NOMO-1 treated with dmso at 0.1 percent for 144 hours (cell line): ENCODE measurements around the gene ZDHHC11.
"Not testable (repeated sequence)": the region's sequence is repeated elsewhere in the genome, so short reads cannot be mapped to it uniquely, and the experiment has no call there.

Experiments used
- DNase-seq: peaks from one replicate; lab custom pipeline; 2025; ENCODE audit not compliant: unreplicated experiment; lab: John Stamatoyannopoulos, UW

Gene ZDHHC11

GRCh38 chr5:845676-846601 lies 4.8 kb downstream of the ZDHHC11 start:
- not testable (repeated sequence) for DNase-seq

DNA sequence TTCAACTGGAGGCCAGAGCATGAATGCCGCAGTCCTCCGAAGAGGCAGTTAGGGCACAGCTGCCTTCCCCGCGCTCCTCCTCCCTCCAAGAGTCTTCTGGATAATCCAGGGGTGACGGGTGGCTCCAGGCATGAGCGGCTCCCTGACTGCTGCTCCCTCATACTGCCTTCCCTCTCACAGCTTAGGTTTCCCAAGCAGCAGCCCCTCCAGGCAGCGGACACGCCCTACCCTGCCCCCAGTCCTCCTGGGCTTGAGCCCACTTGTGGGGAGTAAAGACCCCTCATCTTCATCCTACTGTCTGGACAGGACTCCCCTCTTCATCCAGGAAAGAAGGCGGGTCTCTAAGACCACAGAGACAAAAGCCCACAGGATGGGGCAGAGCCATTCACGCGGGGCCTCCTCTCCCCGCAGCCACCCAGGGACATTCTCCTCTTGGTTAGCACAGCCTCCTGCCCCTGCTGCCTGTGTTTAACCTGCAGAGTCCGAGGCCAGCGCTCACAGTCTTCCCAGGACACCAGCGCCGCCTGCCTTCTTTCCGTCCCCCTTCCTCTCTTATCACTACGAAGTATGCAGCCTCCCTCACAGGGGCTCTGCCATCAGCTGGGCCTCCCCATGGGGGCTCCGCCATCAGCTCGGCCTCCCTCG lies 5.6 kb downstream of the ZDHHC11 start:
- not testable (repeated sequence) for DNase-seq

GRCh38 chr5:844426-844825 lies 6.4 kb downstream of the ZDHHC11 start:
- not testable (repeated sequence) for DNase-seq

- DNase-seq, result not testable (repeated sequence)
These were observed 6.9 kb downstream of the ZDHHC11 start for GRCh38 chr5:843926-844325.

DNA sequence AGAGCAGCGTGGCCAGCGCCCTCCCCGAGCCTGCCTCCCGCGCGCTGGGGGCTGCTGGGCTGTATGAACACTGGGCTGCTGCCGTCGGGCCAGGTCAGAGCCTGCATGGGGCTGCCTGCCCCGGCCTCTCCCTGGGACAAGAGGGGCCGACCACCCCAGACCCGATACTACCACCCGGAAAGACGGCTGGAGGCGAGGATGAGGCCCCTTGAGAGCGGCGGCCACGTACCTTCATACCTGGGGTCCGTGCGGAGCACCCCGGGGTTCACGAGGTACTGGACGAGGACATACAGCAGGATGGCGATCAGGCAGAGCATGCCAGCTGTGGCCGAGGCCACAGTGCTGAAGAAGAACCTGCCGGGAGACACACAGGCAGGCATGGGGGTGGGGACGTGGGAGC lies 7.4 kb downstream of the ZDHHC11 start:
- DNase-seq, result not testable (repeated sequence)

GRCh38 chr5:842402-843221 lies 8.2 kb downstream of the ZDHHC11 start:
- not testable (repeated sequence) for DNase-seq

- not testable (repeated sequence) for DNase-seq
These were observed 9.0 kb downstream of the ZDHHC11 start for GRCh38 chr5:841531-842401.

- DNase-seq, result not testable (repeated sequence)
These were observed 9.8 kb downstream of the ZDHHC11 start for GRCh38 chr5:840974-841435.

DNA sequence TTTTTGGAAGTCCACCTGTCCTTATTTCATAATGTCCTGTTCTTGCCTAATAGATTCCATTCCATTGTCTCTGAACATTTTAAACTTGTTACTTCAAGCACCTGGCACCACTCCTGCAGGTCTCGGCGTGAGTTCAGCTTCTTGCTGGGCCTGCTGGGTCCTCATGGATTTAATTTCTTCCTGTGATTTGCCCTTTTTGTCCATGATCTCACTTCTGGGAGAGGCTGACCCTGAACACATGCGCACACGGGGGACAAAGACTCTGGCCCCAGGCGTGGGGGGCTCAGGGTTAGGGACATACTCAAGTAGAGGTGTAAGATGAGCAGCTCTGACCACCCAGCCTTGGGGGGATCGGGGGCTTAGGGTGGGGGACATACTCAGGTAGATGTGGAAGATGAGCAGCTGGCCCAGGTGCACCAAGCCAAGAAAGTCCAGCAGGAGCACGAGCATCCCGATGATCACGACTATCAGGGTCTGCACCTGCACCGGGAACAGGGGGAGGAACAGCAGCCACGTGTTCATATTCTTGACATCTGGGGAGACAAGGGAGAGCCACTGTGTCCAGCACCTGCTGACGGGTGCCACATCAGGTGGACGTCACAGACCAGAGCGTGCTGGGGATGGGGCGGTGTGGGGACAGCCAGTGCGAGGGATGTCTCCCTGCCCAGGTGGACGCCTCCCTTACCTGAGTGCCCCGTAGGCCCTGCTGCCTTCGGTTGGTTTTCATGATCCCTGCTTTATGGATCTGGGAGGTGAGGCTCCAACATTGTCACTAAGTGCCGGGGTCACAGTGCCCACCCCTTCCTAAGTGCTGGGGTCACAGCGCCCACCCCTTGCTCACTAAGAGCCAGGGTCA lies 10.4 kb downstream of the ZDHHC11 start:
- DNase-seq, result not testable (repeated sequence)

DNA sequence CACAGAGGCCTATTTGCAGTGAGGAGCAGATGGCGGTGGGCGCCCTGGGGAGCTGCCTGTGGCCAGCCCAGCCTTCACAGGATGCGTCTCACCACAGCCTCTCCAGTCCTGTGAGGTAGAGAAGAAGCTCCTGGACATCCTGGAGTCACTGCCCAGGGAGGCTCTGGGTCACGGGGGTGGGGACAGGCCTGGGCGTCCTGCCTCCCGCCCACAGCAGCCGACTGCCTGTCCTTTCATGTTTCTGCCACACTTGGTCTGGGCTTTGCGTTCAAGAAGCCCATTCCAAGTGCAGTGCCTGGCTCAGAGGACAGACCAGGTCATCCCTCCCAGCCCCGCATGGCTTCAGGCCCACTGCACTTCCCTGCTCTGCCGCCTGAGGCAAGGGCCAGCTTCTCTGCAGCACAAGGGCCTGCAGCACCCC lies 12.3 kb downstream of the ZDHHC11 start:
- not testable (repeated sequence) for DNase-seq

GRCh38 chr5:837621-838121 lies 13.1 kb downstream of the ZDHHC11 start:
- DNase-seq, result not testable (repeated sequence)

- not testable (repeated sequence) for DNase-seq
These were observed 14.7 kb downstream of the ZDHHC11 start for GRCh38 chr5:835933-836612.

DNA sequence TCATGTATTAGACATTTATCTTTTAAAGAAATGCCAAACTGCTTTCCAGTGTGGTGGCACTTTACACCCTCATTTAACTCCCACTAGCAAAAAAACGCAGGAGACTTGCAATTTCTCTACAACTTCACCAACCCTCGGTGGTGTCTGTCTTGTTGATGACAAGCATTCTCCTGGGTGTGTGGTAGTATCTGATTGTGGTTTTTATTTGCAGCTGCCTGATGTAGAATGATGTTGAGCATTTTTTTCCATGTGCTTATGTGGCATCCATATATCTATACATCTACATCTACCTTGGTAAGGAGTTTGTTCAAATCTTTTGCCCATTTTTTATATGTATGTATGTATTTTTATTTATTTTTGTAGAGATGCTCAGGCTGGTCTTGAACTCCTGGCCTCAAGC lies 16.8 kb downstream of the ZDHHC11 start:
- not testable (repeated sequence) for DNase-seq

DNA sequence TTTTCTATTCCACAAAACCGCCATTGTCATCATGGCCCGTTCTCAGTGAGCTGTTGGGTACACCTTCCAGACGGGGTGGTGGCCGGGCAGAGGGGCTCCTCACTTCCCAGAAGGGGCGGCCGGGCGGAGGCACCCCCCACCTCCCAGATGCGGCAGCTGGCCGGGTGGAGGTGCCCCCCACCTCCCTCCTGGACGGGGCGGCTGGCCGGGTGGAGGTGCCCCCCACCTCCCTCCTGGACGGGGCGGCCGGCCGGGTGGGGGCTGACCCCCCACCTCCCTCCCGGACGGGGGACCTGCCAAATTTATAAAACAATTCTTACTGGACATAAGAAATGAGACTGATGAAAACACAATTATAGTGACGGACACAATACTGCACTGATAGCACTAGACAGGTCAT lies 22.6 kb downstream of the ZDHHC11 start:
- DNase-seq, result not testable (repeated sequence)

DNA sequence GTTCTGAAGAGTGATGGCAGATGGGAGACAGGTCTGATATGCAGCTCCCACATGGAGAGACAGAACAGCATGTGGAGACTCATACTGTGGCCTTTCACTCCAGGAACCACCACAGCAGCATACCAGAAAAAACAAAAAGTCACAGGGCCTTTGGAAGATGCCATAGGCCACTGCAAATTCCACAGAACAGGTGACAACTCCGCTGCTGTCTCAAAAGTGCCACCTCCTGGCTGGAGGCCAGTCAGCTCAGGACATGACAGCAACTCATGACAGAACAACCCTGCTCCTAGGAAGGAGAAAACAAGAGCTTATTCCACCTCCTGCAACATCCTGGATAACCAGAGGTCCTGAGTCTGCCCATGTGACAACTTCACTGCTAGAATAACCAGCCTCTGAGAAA lies 25.2 kb downstream of the ZDHHC11 start:
- DNase-seq, result not testable (repeated sequence)

DNA sequence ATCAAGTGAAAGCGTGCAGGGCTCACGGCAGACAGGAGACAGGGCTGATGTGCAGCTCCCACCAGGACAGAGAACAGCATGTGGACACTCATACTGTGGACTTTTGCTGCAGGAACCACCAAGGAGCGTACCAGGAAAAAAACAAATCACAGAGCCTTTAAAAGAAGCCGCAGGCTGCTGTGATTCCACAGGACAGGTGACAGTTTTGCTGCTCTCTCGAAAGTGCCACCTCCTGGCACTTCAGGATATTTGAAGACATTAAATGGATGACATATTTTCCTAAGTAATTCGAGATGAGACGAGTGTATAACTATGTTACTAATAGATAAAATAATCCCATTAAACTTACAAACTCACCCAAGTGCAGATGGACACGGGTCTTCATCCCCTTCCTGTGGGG lies 29.3 kb downstream of the ZDHHC11 start:
- no peak for DNase-seq

- DNase-seq, result no peak
These were observed 30.5 kb downstream of the ZDHHC11 start for GRCh38 chr5:820245-820644.

GRCh38 chr5:819078-819477 lies 31.7 kb downstream of the ZDHHC11 start:
- DNase-seq, result no peak
